Nephron (organoid): Measurements from ENCODE around the gene KLKB1.
A peak's percentile ranks its signal among the peaks of the same experiment; 100 is the strongest.

Source experiments
- H3K27ac Mint-ChIP-seq, 3 experiments: 2 replicates each; pipeline ENCODE4 v1.8.0; 2020; ENCODE audit warnings: mixed read lengths in 3 of 3, mild to moderate bottlenecking in 2 of 3, moderate library complexity in 1 of 3
- H3K27me3 Mint-ChIP-seq: 2 replicates; pipeline ENCODE4 v1.8.0; 2021; ENCODE audit warnings: low read depth, mild to moderate bottlenecking, moderate library complexity, mixed read lengths
- H3K36me3 Mint-ChIP-seq: 2 replicates; pipeline ENCODE4 v1.8.0; 2020; ENCODE audit warnings: low read depth, mixed read lengths
- H3K4me1 Mint-ChIP-seq: 2 replicates; pipeline ENCODE4 v1.8.0; 2020; ENCODE audit warnings: mixed read lengths
- H3K4me3 Mint-ChIP-seq, 3 experiments: 2 replicates each; pipeline ENCODE4 v1.8.0; 2020; ENCODE audit warnings: mild to moderate bottlenecking in 3 of 3, mixed read lengths in 3 of 3, moderate library complexity in 2 of 3
- H3K9me3 Mint-ChIP-seq: 2 replicates; pipeline ENCODE4 v1.8.0; 2020; ENCODE audit warnings: mixed read lengths
- CTCF ChIP-seq, 3 experiments: fragments of 200-600 bp; sonication (generic); IDR thresholded peaks; one replicate each; pipeline ENCODE4 v1.5.0; 2021; ENCODE audit warnings: antibody characterized with exemption in 3 of 3; ENCODE audit not compliant: unreplicated experiment in 3 of 3

KLKB1 gene

GRCh38 chr4:186297013-186297645 is 69.8 kb downstream of the KLKB1 start:
- TF ChIP-seq CTCF (IDR thresholded peaks at IDR 0.05; ENCODE audit: unreplicated experiment in 3 of 3), result peak; percentile 69 to 82 (median 70)
- Mint-ChIP-seq H3K4me1 (peaks cover 5% of the 10 kb centered on the region), H3K4me3 (no peak overlapping the region), H3K9me3 (no peaks in the 10 kb centered on the region), H3K36me3 (no peaks in the 10 kb centered on the region), H3K27me3 (peaks cover 28% of the 10 kb centered on the region), H3K27ac (no peak overlapping the region)

GRCh38 chr4:186298031-186298647 is 70.8 kb downstream of the KLKB1 start:
- Mint-ChIP-seq H3K4me3 (peak overlapping the region in 2 of 3 experiments; percentile 1 to 4), H3K4me1 (peaks cover 5% of the 10 kb centered on the region), H3K36me3 (no peaks in the 10 kb centered on the region), H3K9me3 (no peaks in the 10 kb centered on the region), H3K27ac (peak overlapping the region in 1 of 3 experiments; percentile 2), H3K27me3 (peaks cover 28% of the 10 kb centered on the region)
- TF ChIP-seq CTCF (IDR thresholded peaks at IDR 0.05; ENCODE audit: unreplicated experiment in 3 of 3), result no peak

GRCh38 chr4:186299291-186299690 is 72.0 kb downstream of the KLKB1 start:
- Mint-ChIP-seq H3K27me3 (peaks cover 28% of the 10 kb centered on the region), H3K4me1 (peaks cover 5% of the 10 kb centered on the region), H3K9me3 (no peaks in the 10 kb centered on the region), H3K27ac (no peak overlapping the region), H3K36me3 (no peaks in the 10 kb centered on the region), H3K4me3 (no peak overlapping the region)
- TF ChIP-seq CTCF (IDR thresholded peaks at IDR 0.05; ENCODE audit: unreplicated experiment in 3 of 3), result no peak

- Mint-ChIP-seq H3K27me3 (peaks cover 33% of the 10 kb centered on the region), H3K36me3 (no peaks in the 10 kb centered on the region), H3K4me3 (no peak overlapping the region), H3K4me1 (peaks cover 12% of the 10 kb centered on the region), H3K9me3 (no peaks in the 10 kb centered on the region), H3K27ac (no peak overlapping the region)
- no peak for TF ChIP-seq CTCF (IDR thresholded peaks at IDR 0.05; ENCODE audit: unreplicated experiment in 3 of 3)
These were observed 73.5 kb downstream of the KLKB1 start for GRCh38 chr4:186300659-186301390.

- no peak for TF ChIP-seq CTCF (IDR thresholded peaks at IDR 0.05; ENCODE audit: unreplicated experiment in 3 of 3)
- Mint-ChIP-seq H3K4me3 (no peak overlapping the region), H3K9me3 (no peaks in the 10 kb centered on the region), H3K36me3 (no peaks in the 10 kb centered on the region), H3K4me1 (peaks cover 7% of the 10 kb centered on the region), H3K27ac (no peak overlapping the region), H3K27me3 (peaks cover 26% of the 10 kb centered on the region)
These were observed 76.9 kb downstream of the KLKB1 start for GRCh38 chr4:186304216-186304615.
